ENCODE results near the gene PHLDA2.
"Not testable (repeated sequence)": the region's sequence is repeated elsewhere in the genome, so short reads cannot be mapped to it uniquely, and the experiment has no call there.

Gene PHLDA2

GRCh38 chr11:2916114-2916891, 12.9 kb downstream of the PHLDA2 start:
- H3K9me3 Mint-ChIP-seq = no peaks in the 10 kb centered on the region
- H3K27me3 Mint-ChIP-seq = peaks cover 9% of the 10 kb centered on the region
- no peak for ATAC-seq
- peaks cover 31% of the 10 kb centered on the region for H3K4me1 Mint-ChIP-seq
- H3K4me3 Mint-ChIP-seq = no peak overlapping the region
- H3K36me3 Mint-ChIP-seq = no peaks in the 10 kb centered on the region
- H3K27ac Mint-ChIP-seq = no peak overlapping the region

GRCh38 chr11:2915473-2915872, 13.7 kb downstream of the PHLDA2 start:
- Mint-ChIP-seq H3K4me3 (no peak overlapping the region), H3K36me3 (no peaks in the 10 kb centered on the region), H3K27me3 (peaks cover 17% of the 10 kb centered on the region), H3K4me1 (peaks cover 31% of the 10 kb centered on the region), H3K9me3 (no peaks in the 10 kb centered on the region), H3K27ac (no peak overlapping the region)
- no peak for ATAC-seq

- H3K4me1 Mint-ChIP-seq = peaks cover 31% of the 10 kb centered on the region
- H3K36me3 Mint-ChIP-seq = no peaks in the 10 kb centered on the region
- no peak overlapping the region for H3K27ac Mint-ChIP-seq
- H3K9me3 Mint-ChIP-seq = no peaks in the 10 kb centered on the region
- peaks cover 23% of the 10 kb centered on the region for H3K27me3 Mint-ChIP-seq
- no peak for ATAC-seq
- H3K4me3 Mint-ChIP-seq = no peak overlapping the region
These were observed 14.6 kb downstream of the PHLDA2 start for GRCh38 chr11:2914455-2915195.

DNA sequence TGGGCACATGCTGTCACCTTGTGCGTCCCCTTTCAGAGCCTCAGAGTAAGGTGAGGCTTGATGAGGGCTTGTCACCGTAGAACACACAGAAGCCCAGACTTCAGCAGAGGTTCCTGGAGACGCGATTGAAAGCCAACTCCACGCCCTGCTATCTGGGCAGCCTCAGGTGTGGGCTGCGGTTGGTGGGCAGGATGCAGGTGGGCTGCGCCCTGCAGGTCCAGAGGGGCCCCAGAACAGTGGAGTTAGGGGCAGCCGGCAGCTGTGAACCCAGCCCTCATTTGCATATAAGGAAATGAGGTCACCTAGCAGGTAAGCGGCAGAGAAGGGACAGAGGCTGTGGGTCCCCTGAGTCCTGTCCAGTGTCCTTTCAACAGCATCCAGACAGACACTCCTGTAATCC, 15.4 kb downstream of the PHLDA2 start:
- Mint-ChIP-seq H3K4me1 (peaks cover 31% of the 10 kb centered on the region), H3K4me3 (no peak overlapping the region), H3K27ac (no peak overlapping the region), H3K27me3 (peaks cover 23% of the 10 kb centered on the region), H3K9me3 (no peaks in the 10 kb centered on the region), H3K36me3 (no peaks in the 10 kb centered on the region)
- no peak for ATAC-seq

GRCh38 chr11:2913019-2913431, 16.2 kb downstream of the PHLDA2 start:
- H3K27ac Mint-ChIP-seq = no peak overlapping the region

GRCh38 chr11:2912498-2912897, 16.7 kb downstream of the PHLDA2 start:
- Mint-ChIP-seq H3K36me3 (no peaks in the 10 kb centered on the region), H3K4me1 (peaks cover 31% of the 10 kb centered on the region), H3K27ac (no peak overlapping the region), H3K27me3 (peaks cover 33% of the 10 kb centered on the region), H3K9me3 (no peaks in the 10 kb centered on the region), H3K4me3 (no peak overlapping the region)
- no peak for ATAC-seq

More at GRCh38 chr11:2913019-2913431, 16.2 kb downstream of the PHLDA2 start:
- no peak for ATAC-seq
- Mint-ChIP-seq H3K9me3 (no peaks in the 10 kb centered on the region), H3K36me3 (no peaks in the 10 kb centered on the region), H3K4me1 (peaks cover 31% of the 10 kb centered on the region), H3K27me3 (peaks cover 28% of the 10 kb centered on the region), H3K4me3 (no peak overlapping the region)

GRCh38 chr11:2911785-2912391, 17.3 kb downstream of the PHLDA2 start:
- H3K4me3 Mint-ChIP-seq = no peak overlapping the region
- peaks cover 31% of the 10 kb centered on the region for H3K4me1 Mint-ChIP-seq
- no peaks in the 10 kb centered on the region for H3K9me3 Mint-ChIP-seq
- H3K36me3 Mint-ChIP-seq = peaks cover 2% of the 10 kb centered on the region
- peaks cover 38% of the 10 kb centered on the region for H3K27me3 Mint-ChIP-seq
- H3K27ac Mint-ChIP-seq = no peak overlapping the region
- no peak for ATAC-seq

GRCh38 chr11:2911088-2911784, 18.0 kb downstream of the PHLDA2 start:
- Mint-ChIP-seq H3K27me3 (peaks cover 45% of the 10 kb centered on the region), H3K27ac (peak overlapping the region; percentile 3), H3K36me3 (peaks cover 8% of the 10 kb centered on the region), H3K4me3 (no peak overlapping the region), H3K4me1 (peaks cover 31% of the 10 kb centered on the region), H3K9me3 (peaks cover 2% of the 10 kb centered on the region)
- no peak for ATAC-seq

DNA sequence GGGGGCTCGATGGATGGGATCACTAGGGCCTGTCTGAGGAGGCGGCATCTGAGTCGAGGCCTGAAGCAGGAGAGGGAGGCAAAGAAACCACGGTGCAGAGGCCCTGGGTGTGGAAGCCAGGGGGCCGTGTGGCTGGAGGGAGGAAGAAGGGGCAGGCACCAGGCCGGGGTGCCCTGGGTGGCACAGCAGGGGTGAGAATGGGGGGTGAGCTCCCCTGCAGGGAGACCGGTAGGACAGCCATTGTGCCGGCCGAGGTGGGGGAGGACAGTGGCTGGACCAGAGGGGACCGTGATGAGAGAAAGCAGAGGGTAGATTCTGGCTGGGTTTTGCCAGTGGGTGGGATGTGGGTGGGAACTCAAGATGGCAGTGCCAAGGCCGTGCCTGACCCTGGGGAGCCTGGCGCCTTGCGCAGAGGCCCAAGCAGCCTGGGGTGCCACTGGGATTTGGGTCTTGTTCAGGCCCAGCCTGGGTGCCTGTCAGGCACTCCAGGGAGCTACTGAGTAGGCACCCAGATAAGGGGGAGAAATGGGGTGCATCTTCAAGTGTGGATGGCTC, 18.7 kb downstream of the PHLDA2 start:
- Mint-ChIP-seq H3K4me1 (peaks cover 31% of the 10 kb centered on the region), H3K27me3 (peaks cover 52% of the 10 kb centered on the region), H3K27ac (peak overlapping the region; percentile 3), H3K4me3 (no peak overlapping the region), H3K9me3 (peaks cover 6% of the 10 kb centered on the region), H3K36me3 (peaks cover 15% of the 10 kb centered on the region)
- no peak for ATAC-seq

DNA sequence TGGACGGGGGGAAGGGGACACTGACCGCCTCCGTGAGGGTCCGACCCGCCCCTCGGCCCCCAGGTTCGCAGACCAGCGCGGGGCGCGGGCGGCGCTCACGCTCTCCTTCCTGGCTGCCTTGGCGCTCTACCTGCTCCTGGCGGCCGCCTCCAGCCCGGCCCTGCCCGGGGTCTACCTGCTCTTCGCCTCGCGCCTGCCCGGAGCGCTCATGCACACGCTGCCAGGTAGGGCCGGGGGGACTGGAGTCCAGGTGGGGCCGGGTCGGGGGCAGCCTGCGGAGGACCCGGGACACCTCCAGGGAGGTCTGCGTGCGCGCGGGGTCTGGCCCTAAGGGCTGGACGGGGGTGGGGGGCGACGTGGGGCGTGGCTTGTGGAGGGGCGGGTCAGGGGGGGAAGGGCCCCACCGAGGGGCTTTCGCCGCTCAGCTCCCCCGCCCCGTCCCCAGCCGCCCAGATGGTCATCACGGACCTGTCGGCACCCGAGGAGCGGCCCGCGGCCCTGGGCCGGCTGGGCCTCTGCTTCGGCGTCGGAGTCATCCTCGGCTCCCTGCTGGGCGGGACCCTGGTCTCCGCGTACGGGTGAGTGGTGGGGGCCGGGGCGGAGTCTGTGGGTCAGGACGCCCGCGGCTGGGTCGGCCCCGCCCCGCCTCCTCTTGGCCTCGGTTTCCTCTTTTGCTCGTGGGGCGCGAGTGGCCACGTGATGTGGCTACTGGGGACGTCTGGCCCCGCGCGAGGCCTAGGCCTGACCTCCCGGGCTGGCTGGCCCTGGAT, 19.9 kb downstream of the PHLDA2 start:
- Mint-ChIP-seq H3K4me1 (peaks cover 29% of the 10 kb centered on the region), H3K27me3 (peaks cover 64% of the 10 kb centered on the region), H3K36me3 (peaks cover 24% of the 10 kb centered on the region), H3K4me3 (no peak overlapping the region), H3K9me3 (peaks cover 11% of the 10 kb centered on the region), H3K27ac (no peak overlapping the region)
- peak; percentile 34 for ATAC-seq

DNA sequence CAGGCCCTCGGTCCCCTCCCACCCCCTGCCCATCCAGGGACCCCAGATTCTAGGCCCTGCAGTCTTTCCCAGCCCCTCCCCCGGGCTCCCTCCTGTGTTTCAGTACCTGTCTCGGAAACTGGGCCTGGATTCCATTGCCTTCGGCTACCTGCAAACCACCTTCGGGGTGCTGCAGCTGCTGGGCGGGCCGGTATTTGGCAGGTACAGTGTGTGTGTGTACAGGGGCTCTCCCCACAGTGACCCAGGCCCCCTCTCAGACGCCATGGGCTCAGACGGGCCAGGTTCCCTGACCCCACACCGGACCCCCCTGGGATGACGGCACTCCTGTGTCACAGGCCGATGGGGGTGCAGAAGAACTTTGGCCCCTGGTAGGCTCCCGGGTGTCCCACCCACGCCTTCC, 21.1 kb downstream of the PHLDA2 start:
- Mint-ChIP-seq H3K9me3 (peaks cover 11% of the 10 kb centered on the region), H3K4me3 (no peak overlapping the region), H3K27ac (no peak overlapping the region), H3K27me3 (peaks cover 64% of the 10 kb centered on the region), H3K4me1 (peaks cover 24% of the 10 kb centered on the region), H3K36me3 (peaks cover 24% of the 10 kb centered on the region)
- no peak for ATAC-seq

DNA sequence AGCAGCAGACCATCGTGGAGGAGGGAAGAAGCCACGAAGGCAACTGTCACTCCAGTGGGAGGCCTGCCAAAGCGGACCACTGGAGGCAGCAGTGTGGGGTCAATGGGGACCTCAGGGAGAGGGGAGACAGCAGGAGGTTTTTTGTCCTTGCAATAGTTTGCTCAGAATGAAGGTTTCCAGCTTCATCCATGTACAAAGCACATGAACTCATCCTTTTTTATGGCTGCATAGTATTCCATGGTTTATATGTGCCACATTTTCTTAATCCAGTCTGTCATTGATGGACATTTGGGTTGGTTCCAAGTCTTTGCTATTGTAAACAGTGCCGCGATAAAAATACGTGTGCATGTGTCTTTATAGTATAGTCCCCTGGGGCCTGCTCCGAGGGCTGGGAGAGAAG, 23.9 kb downstream of the PHLDA2 start:
- peaks cover 11% of the 10 kb centered on the region for H3K9me3 Mint-ChIP-seq
- H3K27me3 Mint-ChIP-seq = peaks cover 46% of the 10 kb centered on the region
- H3K36me3 Mint-ChIP-seq = peaks cover 24% of the 10 kb centered on the region
- H3K27ac Mint-ChIP-seq, ATAC-seq, H3K4me3 Mint-ChIP-seq: not testable (repeated sequence)
- peaks cover 20% of the 10 kb centered on the region for H3K4me1 Mint-ChIP-seq

- no peak for ATAC-seq
- peaks cover 11% of the 10 kb centered on the region for H3K9me3 Mint-ChIP-seq
- H3K4me1 Mint-ChIP-seq = peaks cover 28% of the 10 kb centered on the region
- H3K4me3 Mint-ChIP-seq = no peak overlapping the region
- peaks cover 24% of the 10 kb centered on the region for H3K36me3 Mint-ChIP-seq
- no peak overlapping the region for H3K27ac Mint-ChIP-seq
- H3K27me3 Mint-ChIP-seq = peaks cover 41% of the 10 kb centered on the region
These were observed 24.8 kb downstream of the PHLDA2 start for GRCh38 chr11:2904153-2905052.
